SHP77 (cell line): ENCODE results near the gene DCAF6.
"Not testable (repeated sequence)": the region's sequence is repeated elsewhere in the genome, so short reads cannot be mapped to it uniquely, and the experiment has no call there.

Experiments
- DNase-seq, 2 experiments: peaks; one replicate each; lab custom pipeline; 2025; lab: John Stamatoyannopoulos, UW

The DCAF6 gene

GRCh38 chr1:167923324-167924056 lies 13.0 kb upstream of the DCAF6 start:
- DNase-seq, result no peak

- no peak for DNase-seq
Measured at GRCh38 chr1:167924102-167924501, 12.4 kb upstream of the DCAF6 start.

- DNase-seq, result no peak
Measured at GRCh38 chr1:167924543-167925231, 11.8 kb upstream of the DCAF6 start.

GRCh38 chr1:167926486-167926997 lies 9.9 kb upstream of the DCAF6 start:
- no peak for DNase-seq

- no peak for DNase-seq
Measured at GRCh38 chr1:167927046-167927754, 9.3 kb upstream of the DCAF6 start.

GRCh38 chr1:167928457-167928852 lies 8.0 kb upstream of the DCAF6 start:
- DNase-seq, result no peak

- DNase-seq, result not testable (repeated sequence)
Measured at GRCh38 chr1:167928919-167929318, 7.6 kb upstream of the DCAF6 start.

- DNase-seq, result no peak
Measured at GRCh38 chr1:167929725-167930124, 6.8 kb upstream of the DCAF6 start.

- DNase-seq, result no peak
Measured at GRCh38 chr1:167933788-167934187, 2.7 kb upstream of the DCAF6 start.

GRCh38 chr1:167934426-167935215 lies 1.9 kb upstream of the DCAF6 start:
- no peak for DNase-seq

GRCh38 chr1:167935216-167936067 lies 1.0 kb upstream of the DCAF6 start:
- DNase-seq, result peak; percentile 47 to 64

- peak; percentile 45 to 75 for DNase-seq
Measured at GRCh38 chr1:167936930-167937708, 636 bp downstream of the DCAF6 start, which contains the start of gene MPC2. MPC2 (minus strand) TSS chr1:167937072; CDS start chr1:167935841, 1,231 bp downstream.

GRCh38 chr1:167937709-167938010 lies 1.2 kb downstream of the DCAF6 start:
- DNase-seq, result no peak

GRCh38 chr1:167938080-167938636 lies 1.7 kb downstream of the DCAF6 start:
- no peak for DNase-seq

GRCh38 chr1:167940264-167940663 lies 3.8 kb downstream of the DCAF6 start:
- no peak for DNase-seq

- DNase-seq, result no peak
Measured at GRCh38 chr1:167943541-167943940, 7.1 kb downstream of the DCAF6 start.

GRCh38 chr1:167947733-167948132 lies 11.2 kb downstream of the DCAF6 start:
- DNase-seq, result no peak

GRCh38 chr1:167949785-167950184 lies 13.3 kb downstream of the DCAF6 start:
- no peak for DNase-seq

GRCh38 chr1:167950569-167950968 lies 14.1 kb downstream of the DCAF6 start:
- DNase-seq, result no peak

- DNase-seq, result no peak
Measured at GRCh38 chr1:167955915-167956314, 19.4 kb downstream of the DCAF6 start.
